Inflammatory macrophage treated with lipopolysaccharide for 1 hour (primary cell): ENCODE results near the gene RYR3.

Experiments used
- DNase-seq, 2 donors: peaks; one replicate each; pipeline ENCODE4 v3.0.0-alpha.2; 2020 to 2022

RYR3 gene

GRCh38 chr15:33913459-33913858 lies 602.7 kb downstream of the RYR3 start:
- DNase-seq: no peak
